Thoracic aorta (tissue), 2 donors: ENCODE measurements around the gene KIF3A. TPM values are rescaled to one million over a fixed set of nuclear protein-coding genes. Genes with fewer than 3 reads are reported as not detected.

Experiments
- ATAC-seq: fragments of 150-250 bp; one replicate; pipeline ENCODE4 v1.8.0; 2017; ENCODE audit warnings: low read depth; ENCODE audit not compliant: insufficient number of reproducible peaks, low FRiP score
- DNase-seq: peaks from one replicate; pipeline ENCODE4 v3.0.0-alpha.2; 2020; ENCODE audit warnings: low spot score
- H3K27ac ChIP-seq, 2 donors: fragments of 200-600 bp; sonication (generic); 1 replicate in 1 of 2; 2 replicates in 1 of 2; pipeline ENCODE4 v1.5.1; 2016; ENCODE audit warnings: mild to moderate bottlenecking in 2 of 2, moderate library complexity in 2 of 2
- H3K27me3 ChIP-seq: fragments of 200-600 bp; sonication (generic); replicated peaks from 2 replicates; pipeline ENCODE4 v1.6.0; 2016; ENCODE audit warnings: mild to moderate bottlenecking; ENCODE audit not compliant: insufficient read depth
- H3K36me3 ChIP-seq: fragments of 200-600 bp; sonication (generic); one replicate; pipeline ENCODE4 v1.5.1; 2016
- H3K4me1 ChIP-seq, 2 donors: fragments of 200-600 bp; sonication (generic); 1 replicate in 1 of 2; 2 replicates in 1 of 2; pipeline versions ENCODE4 v1.5.1 to v1.6.0; 2016; ENCODE audit warnings: low read depth in 2 of 2, mild to moderate bottlenecking in 1 of 2; ENCODE audit not compliant: control insufficient read depth in 1 of 2
- H3K4me3 ChIP-seq: fragments of 200-600 bp; sonication (generic); 2 replicates; pipeline ENCODE4 v1.5.1; 2016; ENCODE audit warnings: mild to moderate bottlenecking
- H3K9me3 ChIP-seq: fragments of 200-600 bp; sonication (generic); 2 replicates; pipeline ENCODE4 v1.5.1; 2016
- CTCF ChIP-seq: fragments of 200-600 bp; sonication (generic); IDR thresholded peaks from one replicate; pipeline ENCODE4 v1.5.1; 2019; ENCODE audit warnings: antibody characterized with exemption
- total RNA-seq, 2 donors: library from RNA; depleted of rRNA; stranded (reverse); fragments of >200 nt; gene quantifications; one replicate each; pipeline versions ENCODE4 v1.1.0 to v1.2.3, GENCODE V29; 2016

The KIF3A gene
- total RNA-seq, 2 donors from 2014 or later, result 3.7 to 5.9 TPM

GRCh38 chr5:132781029-132781428 is 43.7 kb upstream of the KIF3A start:
- no peak overlapping the region for H3K27ac ChIP-seq
- no peaks in the 10 kb centered on the region for H3K27me3 ChIP-seq

GRCh38 chr5:132780577-132780976 is 43.2 kb upstream of the KIF3A start:
- ATAC-seq, result no peak
- Histone ChIP-seq H3K36me3 (no peaks in the 10 kb centered on the region), H3K27ac (no peak overlapping the region), H3K4me3 (no peak overlapping the region), H3K27me3 (no peaks in the 10 kb centered on the region), H3K9me3 (no peaks in the 10 kb centered on the region), H3K4me1 (peaks cover 20 to 54% of the 10 kb centered on the region in 2 donors)
- no peak for DNase-seq
- TF ChIP-seq CTCF, result no peak

More at GRCh38 chr5:132781029-132781428, 43.7 kb upstream of the KIF3A start:
- no peaks in the 10 kb centered on the region for H3K9me3 ChIP-seq
- DNase-seq (no peak), ATAC-seq (no peak)
- H3K4me3 ChIP-seq, result no peak overlapping the region
- H3K4me1 ChIP-seq, result peaks cover 19 to 54% of the 10 kb centered on the region in 2 donors
- no peaks in the 10 kb centered on the region for H3K36me3 ChIP-seq
- TF ChIP-seq CTCF, result no peak

GRCh38 chr5:132779961-132780360 is 42.6 kb upstream of the KIF3A start:
- peaks cover 16 to 55% of the 10 kb centered on the region in 2 donors for H3K4me1 ChIP-seq
- no peaks in the 10 kb centered on the region for H3K27me3 ChIP-seq
- no peak for DNase-seq
- H3K27ac ChIP-seq, result no peak overlapping the region
- H3K36me3 ChIP-seq, result no peaks in the 10 kb centered on the region
- no peaks in the 10 kb centered on the region for H3K9me3 ChIP-seq
- no peak for ATAC-seq
- TF ChIP-seq CTCF, result no peak
- H3K4me3 ChIP-seq, result no peak overlapping the region

- peaks cover 18 to 63% of the 10 kb centered on the region in 2 donors for H3K4me1 ChIP-seq
- peak overlapping the region; percentile 82 for H3K4me3 ChIP-seq
- H3K9me3 ChIP-seq, result no peaks in the 10 kb centered on the region
- no peaks in the 10 kb centered on the region for H3K27me3 ChIP-seq
- no peak for DNase-seq
- no peak for ATAC-seq
- no peaks in the 10 kb centered on the region for H3K36me3 ChIP-seq
- peak overlapping the region; percentile 85 to 91 for H3K27ac ChIP-seq
- no peak for TF ChIP-seq CTCF
Observed at GRCh38 chr5:132778856-132779255, 41.5 kb upstream of the KIF3A start.

- H3K9me3 ChIP-seq, result no peaks in the 10 kb centered on the region
- H3K4me1 ChIP-seq, result peaks cover 25 to 63% of the 10 kb centered on the region in 2 donors
- H3K36me3 ChIP-seq, result no peaks in the 10 kb centered on the region
- H3K4me3 ChIP-seq, result peak overlapping the region; percentile 82
- DNase-seq (no peak), ATAC-seq (no peak)
- no peak for TF ChIP-seq CTCF
- H3K27ac ChIP-seq, result peak overlapping the region; percentile 85 to 91
- no peaks in the 10 kb centered on the region for H3K27me3 ChIP-seq
Observed at GRCh38 chr5:132778129-132778528, 40.8 kb upstream of the KIF3A start.
